Endothelial cell of umbilical vein (primary cell): ENCODE measurements around the gene DIP2B. TPM values are rescaled to one million over a fixed set of nuclear protein-coding genes. Genes with fewer than 3 reads are reported as not detected.

Experiments
- BruUV-seq: library from RNA; stranded (reverse); fragments of 400-500 nt; replicated peaks from 2 replicates; lab custom pipeline; 2021; lab: Mats Ljungman, UMichigan
- CTCF ChIA-PET: fragments of 300-600, 350-600 bp; sonication (Branson Sonifier 250); formaldehyde crosslinking; loops from one replicate; lab custom pipeline; 2021; ENCODE audit warnings: antibody characterized with exemption, inconsistent platforms; lab: Charles Lee
- POLR2A ChIA-PET: fragments of 300-600, 350-600 bp; sonication (Branson Sonifier 250); formaldehyde crosslinking; loops from one replicate; lab custom pipeline; 2021; ENCODE audit warnings: antibody characterized with exemption, inconsistent platforms; lab: Charles Lee
- DNase-seq: peaks from one replicate; pipeline ENCODE4 v3.0.0-alpha.2; 2011; ENCODE audit warnings: low read depth, low spot score
- FAIRE-seq: peaks from 2 replicates; lab custom pipeline; 2011; peaks lifted over from hg19 to GRCh38; lab: Jason Lieb, UNC
- H2AFZ ChIP-seq: 2 replicates; pipeline ENCODE4 v1.6.0; 2012; ENCODE audit warnings: low read depth, low read length, control low read depth, inconsistent platforms
- H3K27ac ChIP-seq: 2 replicates; pipeline ENCODE4 v1.5.1; 2011; ENCODE audit warnings: low read depth, mild to moderate bottlenecking, control low read depth, low read length, moderate library complexity; ENCODE audit not compliant: insufficient read depth
- H3K27me3 ChIP-seq, 2 experiments: 2 replicates each; pipeline versions ENCODE4 v1.6.0 to v1.6.1; 2011; ENCODE audit warnings: low read length in 2 of 2, mixed read lengths in 1 of 2; ENCODE audit not compliant: control insufficient read depth in 2 of 2, insufficient read depth in 2 of 2
- H3K36me3 ChIP-seq, 2 experiments: 2 replicates in 1 of 2; 3 replicates in 1 of 2; pipeline ENCODE4 v1.5.1; 2011; ENCODE audit warnings: low read length in 2 of 2, mild to moderate bottlenecking in 1 of 2, moderate library complexity in 1 of 2; ENCODE audit not compliant: control insufficient read depth in 2 of 2, insufficient read depth in 2 of 2; ENCODE audit errors: extremely low read depth in 1 of 2
- H3K4me1 ChIP-seq: 3 replicates; pipeline ENCODE4 v1.5.1; 2011; ENCODE audit warnings: mild to moderate bottlenecking, low read length; ENCODE audit not compliant: control insufficient read depth, insufficient read depth; ENCODE audit errors: extremely low read depth
- H3K4me2 ChIP-seq: 2 replicates; pipeline ENCODE4 v1.6.1; 2011; ENCODE audit warnings: low read length, control low read depth, mixed read lengths; ENCODE audit not compliant: insufficient read depth
- H3K4me3 ChIP-seq, 3 experiments: fragments of 200-600 bp in 1 of 3; sonication (generic), shearing (Covaris generic) in 1 of 3; replicated peaks in 1 of 3; 2 replicates each; pipeline ENCODE4 v1.5.1; 2011 to 2016; ENCODE audit warnings: control low read depth in 3 of 3, low read length in 3 of 3, mild to moderate bottlenecking in 2 of 3, inconsistent platforms in 1 of 3, low read depth in 1 of 3, moderate library complexity in 1 of 3; ENCODE audit not compliant: insufficient read depth in 1 of 3
- H3K79me2 ChIP-seq: 2 replicates; pipeline ENCODE4 v1.6.0; 2012; ENCODE audit warnings: low read length, inconsistent platforms; ENCODE audit not compliant: control insufficient read depth, insufficient read depth
- H3K9ac ChIP-seq: replicated peaks from 2 replicates; pipeline ENCODE3; 2011; ENCODE audit warnings: low read length, control low read depth; ENCODE audit not compliant: insufficient read depth; ENCODE audit errors: extremely low read depth
- H3K9me1 ChIP-seq: replicated peaks from 3 replicates; pipeline ENCODE4 v1.6.0; 2011; ENCODE audit warnings: mild to moderate bottlenecking, low read length; ENCODE audit not compliant: control insufficient read depth, insufficient read depth; ENCODE audit errors: extremely low read depth
- H3K9me3 ChIP-seq: replicated peaks from 2 replicates; pipeline ENCODE4 v1.5.1; 2012; ENCODE audit warnings: low read length, inconsistent platforms; ENCODE audit not compliant: control insufficient read depth, insufficient read depth
- H4K20me1 ChIP-seq: replicated peaks from 2 replicates; pipeline ENCODE3; 2011; ENCODE audit warnings: mild to moderate bottlenecking, low read length; ENCODE audit not compliant: control insufficient read depth, insufficient read depth; ENCODE audit errors: extremely low read depth
- EZH2 ChIP-seq: IDR thresholded peaks from 2 replicates; pipeline ENCODE4 v1.6.1; 2012; ENCODE audit warnings: borderline replicate concordance, low read depth, mild to moderate bottlenecking, moderate library complexity, low read length, inconsistent platforms; ENCODE audit not compliant: severe bottlenecking
- FOS ChIP-seq: IDR thresholded peaks from 2 replicates; pipeline ENCODE4 v1.6.1; 2011; ENCODE audit warnings: mild to moderate bottlenecking, low read length, moderate library complexity, borderline replicate concordance; ENCODE audit not compliant: insufficient read depth
- GATA2 ChIP-seq: IDR thresholded peaks from 2 replicates; pipeline ENCODE4 v1.7.0; 2011; ENCODE audit warnings: low read depth, mild to moderate bottlenecking, moderate library complexity, mixed read lengths, low read length; ENCODE audit not compliant: insufficient read length, insufficient read depth
- JUN ChIP-seq: IDR thresholded peaks from 2 replicates; pipeline ENCODE4 v1.6.1; 2011; ENCODE audit warnings: borderline replicate concordance, low read depth; ENCODE audit not compliant: insufficient read length, insufficient read depth
- MYC ChIP-seq: IDR thresholded peaks from one replicate; pipeline ENCODE4 v1.6.1; 2011; ENCODE audit warnings: mild to moderate bottlenecking, low read depth, low read length
- POLR2A ChIP-seq: IDR thresholded peaks from 2 replicates; pipeline ENCODE4 v1.6.1; 2012; ENCODE audit warnings: low read depth, mild to moderate bottlenecking, control low read depth, low read length
- POLR2AphosphoS5 ChIP-seq: IDR thresholded peaks from 2 replicates; pipeline ENCODE4 v1.6.1; 2012; ENCODE audit warnings: low read depth, mild to moderate bottlenecking, control low read depth, low read length, moderate library complexity; ENCODE audit not compliant: insufficient read depth
- dilution Hi-C: fragments of 300-500 bp; cut with MboI; formaldehyde crosslinking; loops from one replicate; pipeline ENCODE4 v1.15.0; 2019; ENCODE audit warnings: low sequenced_read_pairs; ENCODE audit not compliant: extremely low pct_ligation_motif_present
- intact Hi-C: fragments of 100-400 bp; cut with micrococcal nuclease; formaldehyde crosslinking; loops from one replicate; pipeline ENCODE4 v1.10.0; 2022
- polyA plus RNA-seq, 4 experiments: library from polyadenylated mRNA; depleted of rRNA in 3 of 4; stranded (reverse) in 3 of 4; unstranded in 1 of 4; fragments of >200 nt; gene quantifications; 2 replicates each; pipeline versions ENCODE4 v1.2.1 to v1.2.3, GENCODE V29; 2011 to 2012; ENCODE audit warnings: missing spikeins in 1 of 4
- total RNA-seq: library from RNA; stranded (reverse); gene quantifications from 2 replicates; pipeline ENCODE4 v1.2.3, GENCODE V29; 2021
- TF ChIP-seq, protein P1 (sequence below), 2 donors: IDR thresholded peaks; 1 replicate in 1 of 2; 2 replicates in 1 of 2; pipeline ENCODE4 v1.5.1; 2011; ENCODE audit warnings: low read length in 2 of 2, mild to moderate bottlenecking in 2 of 2, moderate library complexity in 2 of 2, control low read depth in 1 of 2, inconsistent platforms in 1 of 2, low read depth in 1 of 2; ENCODE audit not compliant: insufficient read depth in 1 of 2; ENCODE audit errors: extremely low read depth in 1 of 2
- TF ChIP-seq, protein P2 (sequence below): IDR thresholded peaks from 2 replicates; pipeline ENCODE4 v1.6.1; 2011; ENCODE audit not compliant: insufficient read depth, insufficient read length

The DIP2B gene
- total and polyA plus RNA-seq, 2 donors (not counting 3 experiments of a cell fraction or from before 2014, with no cell fraction given): 14.5 to 28.0 TPM

DNA sequence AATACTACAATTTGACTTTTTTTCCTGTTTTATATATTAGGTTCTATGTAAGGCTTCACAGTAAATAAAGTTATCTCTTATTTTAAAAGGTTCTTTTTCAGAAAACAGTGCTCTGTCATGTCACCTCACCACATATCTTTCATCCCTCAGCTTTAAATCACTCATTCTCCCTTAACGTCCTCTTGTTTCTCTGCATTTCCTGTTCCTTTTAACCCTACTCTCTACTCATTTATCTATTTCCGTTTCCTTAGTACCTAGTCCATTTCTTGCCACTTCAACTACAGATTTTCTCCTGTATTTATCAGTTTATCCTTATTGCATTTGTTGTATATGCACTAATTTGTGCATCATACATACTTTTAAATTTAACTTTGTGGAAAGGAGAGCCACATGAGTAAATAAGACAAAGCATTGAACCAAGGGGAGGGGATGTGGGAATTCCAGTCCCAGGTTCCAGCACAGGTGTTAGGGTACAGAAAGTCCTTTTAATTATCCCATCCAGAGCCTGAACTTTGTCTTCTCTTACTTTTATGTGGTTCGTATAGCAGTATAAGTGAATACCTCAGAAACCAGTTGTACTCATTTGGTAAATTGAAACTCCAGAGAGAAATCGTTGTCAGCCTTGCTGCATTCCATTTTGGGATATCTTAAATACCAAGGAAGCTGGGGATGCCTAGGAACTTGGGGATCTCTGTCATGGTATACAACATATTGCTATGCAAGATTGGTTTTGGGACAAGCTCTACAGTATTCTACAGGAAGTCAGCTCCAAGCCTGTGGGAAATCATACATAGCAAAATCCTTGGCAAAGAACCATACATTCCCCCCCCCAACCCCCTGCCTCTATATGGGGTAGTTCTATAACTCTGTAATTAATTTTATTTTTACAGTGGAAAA, 120.5 kb downstream of the DIP2B start:
- dilution Hi-C loops (no loop called here), intact Hi-C loops (no loop called here)

DNA sequence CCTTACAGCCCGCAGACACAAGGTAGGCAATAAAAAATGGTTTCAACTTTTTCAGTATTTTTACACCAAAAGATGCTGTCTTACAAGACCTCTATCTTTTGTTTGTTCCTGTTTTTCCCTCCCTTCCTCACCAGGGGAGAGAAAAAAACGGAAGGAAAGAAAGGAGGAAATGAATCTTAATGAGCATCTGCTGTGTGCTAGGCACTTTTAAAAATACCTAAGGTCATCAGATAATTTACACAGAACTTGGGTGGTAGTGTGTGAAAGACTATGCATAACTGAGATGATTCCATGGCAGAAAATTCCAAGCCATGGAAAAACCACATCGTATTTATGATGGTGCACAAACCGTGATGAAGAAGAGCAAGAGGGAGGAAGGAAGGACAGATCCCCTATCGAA, 121.2 kb downstream of the DIP2B start:
- TF ChIP-seq POLR2A: no peak
- TF ChIP-seq MYC: no peak
- no peak for TF ChIP-seq POLR2AphosphoS5
- TF ChIP-seq GATA2: no peak
- TF ChIP-seq, protein P1, sequence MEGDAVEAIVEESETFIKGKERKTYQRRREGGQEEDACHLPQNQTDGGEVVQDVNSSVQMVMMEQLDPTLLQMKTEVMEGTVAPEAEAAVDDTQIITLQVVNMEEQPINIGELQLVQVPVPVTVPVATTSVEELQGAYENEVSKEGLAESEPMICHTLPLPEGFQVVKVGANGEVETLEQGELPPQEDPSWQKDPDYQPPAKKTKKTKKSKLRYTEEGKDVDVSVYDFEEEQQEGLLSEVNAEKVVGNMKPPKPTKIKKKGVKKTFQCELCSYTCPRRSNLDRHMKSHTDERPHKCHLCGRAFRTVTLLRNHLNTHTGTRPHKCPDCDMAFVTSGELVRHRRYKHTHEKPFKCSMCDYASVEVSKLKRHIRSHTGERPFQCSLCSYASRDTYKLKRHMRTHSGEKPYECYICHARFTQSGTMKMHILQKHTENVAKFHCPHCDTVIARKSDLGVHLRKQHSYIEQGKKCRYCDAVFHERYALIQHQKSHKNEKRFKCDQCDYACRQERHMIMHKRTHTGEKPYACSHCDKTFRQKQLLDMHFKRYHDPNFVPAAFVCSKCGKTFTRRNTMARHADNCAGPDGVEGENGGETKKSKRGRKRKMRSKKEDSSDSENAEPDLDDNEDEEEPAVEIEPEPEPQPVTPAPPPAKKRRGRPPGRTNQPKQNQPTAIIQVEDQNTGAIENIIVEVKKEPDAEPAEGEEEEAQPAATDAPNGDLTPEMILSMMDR (IDR thresholded peaks at IDR 0.05; ENCODE audit: extremely low read depth in 1 of 2, insufficient read depth in 1 of 2, low read depth in 1 of 2, low read length in 2 of 2): no peak
- TF ChIP-seq, protein P2, sequence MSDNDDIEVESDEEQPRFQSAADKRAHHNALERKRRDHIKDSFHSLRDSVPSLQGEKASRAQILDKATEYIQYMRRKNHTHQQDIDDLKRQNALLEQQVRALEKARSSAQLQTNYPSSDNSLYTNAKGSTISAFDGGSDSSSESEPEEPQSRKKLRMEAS: no peak
- no peak for TF ChIP-seq JUN
- TF ChIP-seq FOS: no peak
- no peak for TF ChIP-seq EZH2
- Histone ChIP-seq H3K79me2 (peaks cover 10% of the 10 kb centered on the region), H2AFZ (no peak overlapping the region), H3K4me2 (peak overlapping the region; percentile 33), H3K36me3 (no peaks in the 10 kb centered on the region), H3K27ac (no peak overlapping the region), H3K4me1 (peaks cover 31% of the 10 kb centered on the region), H4K20me1 (no peaks in the 10 kb centered on the region), H3K9ac (no peak overlapping the region), H3K9me3 (no peaks in the 10 kb centered on the region), H3K4me3 (no peak overlapping the region), H3K27me3 (no peaks in the 10 kb centered on the region), H3K9me1 (no peaks in the 10 kb centered on the region)
- DNase-seq (no peak), FAIRE-seq (no peak)
- POLR2A ChIA-PET: no interaction called here
- intact Hi-C loops (no loop called here), dilution Hi-C loops (no loop called here)
- CTCF ChIA-PET: interaction anchor here (4.7 kb wide), 1 partner anchor 13 kb away, joined by 27 read pairs; no protein-coding TSS in a partner anchor
- BruUV-seq: no TSS peak

More for the DNA sequence above, 120.5 kb downstream of the DIP2B start:
- Histone ChIP-seq H3K4me2 (peak overlapping the region; percentile 33), H4K20me1 (no peaks in the 10 kb centered on the region), H3K9ac (no peak overlapping the region), H3K27ac (no peak overlapping the region), H3K79me2 (peaks cover 11% of the 10 kb centered on the region), H3K4me1 (peaks cover 31% of the 10 kb centered on the region), H2AFZ (no peak overlapping the region), H3K36me3 (no peaks in the 10 kb centered on the region), H3K4me3 (no peak overlapping the region), H3K9me3 (no peaks in the 10 kb centered on the region), H3K27me3 (no peaks in the 10 kb centered on the region), H3K9me1 (no peaks in the 10 kb centered on the region)
- ChIA-PET POLR2A (interaction anchor here (0.5 to 0.7 kb wide), 2 partner anchors 33 to 53 kb away, joined by 5 read pairs; no protein-coding TSS in a partner anchor), CTCF (interaction anchor here (4.7 kb wide), 1 partner anchor 13 kb away, joined by 27 read pairs; no protein-coding TSS in a partner anchor)
- TF ChIP-seq, protein P2: no peak
- TF ChIP-seq JUN: no peak
- TF ChIP-seq FOS: no peak
- no peak for DNase-seq
- no peak for FAIRE-seq
- BruUV-seq: no TSS peak
